HG03159 (cell line): Measurements from ENCODE around the gene PCMT1.
"Not testable (repeated sequence)": the region's sequence is repeated elsewhere in the genome, so short reads cannot be mapped to it uniquely, and the experiment has no call there.

Experiments
- ATAC-seq: cut with Tn5 transposase; IDR thresholded peaks from one replicate; pipeline ENCODE4 v1.9.1; 2021; ENCODE audit warnings: mild to moderate bottlenecking, moderate library complexity; ENCODE audit not compliant: unreplicated experiment

Gene PCMT1

GRCh38 chr6:149749594-149750135 lies at the start of gene PCMT1:
TSS of gene PCMT1 (plus strand) at chr6:149749741. CDS start at chr6:149749902, 161 bp downstream.
- peak; percentile 79 for ATAC-seq

GRCh38 chr6:149701714-149702113 lies 47.8 kb upstream of the PCMT1 start:
- ATAC-seq, result no peak

- ATAC-seq, result no peak
Measured at GRCh38 chr6:149711711-149712110, 37.8 kb upstream of the PCMT1 start.

- no peak for ATAC-seq
Measured at GRCh38 chr6:149714442-149714841, 35.1 kb upstream of the PCMT1 start.

GRCh38 chr6:149716181-149716963 lies 33.2 kb upstream of the PCMT1 start:
- no peak for ATAC-seq

- ATAC-seq, result no peak
Measured at GRCh38 chr6:149717255-149717587, 32.3 kb upstream of the PCMT1 start.

GRCh38 chr6:149717588-149718458 lies 31.7 kb upstream of the PCMT1 start, which contains the start of gene LATS1:
TSS of gene LATS1 (minus strand) at chr6:149718101. CDS start at chr6:149702126, 15,975 bp downstream.
- peak; percentile 93 for ATAC-seq

- ATAC-seq, result no peak
Measured at GRCh38 chr6:149719531-149719930, 30.0 kb upstream of the PCMT1 start.

- no peak for ATAC-seq
Measured at GRCh38 chr6:149723262-149723661, 26.3 kb upstream of the PCMT1 start.

- peak; percentile 66 for ATAC-seq
Measured at GRCh38 chr6:149723771-149724417, 25.6 kb upstream of the PCMT1 start.

GRCh38 chr6:149725785-149726184 lies 23.8 kb upstream of the PCMT1 start:
- no peak for ATAC-seq

GRCh38 chr6:149727793-149728498 lies 21.6 kb upstream of the PCMT1 start:
- no peak for ATAC-seq

GRCh38 chr6:149728499-149729234 lies 20.9 kb upstream of the PCMT1 start:
- no peak for ATAC-seq

- ATAC-seq, result no peak
Measured at GRCh38 chr6:149729824-149730223, 19.7 kb upstream of the PCMT1 start.

GRCh38 chr6:149733089-149733720 lies 16.3 kb upstream of the PCMT1 start:
- ATAC-seq, result no peak

GRCh38 chr6:149734915-149735314 lies 14.6 kb upstream of the PCMT1 start:
- no peak for ATAC-seq

GRCh38 chr6:149745252-149745651 lies 4.3 kb upstream of the PCMT1 start:
- ATAC-seq, result not testable (repeated sequence)

- peak; percentile 58 for ATAC-seq
Measured at GRCh38 chr6:149746147-149746946, 3.2 kb upstream of the PCMT1 start, which contains the start of gene NUP43. TSS of gene NUP43 (minus strand) at chr6:149746529. CDS start at chr6:149746495, 34 bp downstream.
